A673 (cell line): ENCODE measurements around the gene ZBTB20. TPM values are rescaled to one million over a fixed set of nuclear protein-coding genes. Genes with fewer than 3 reads are reported as not detected.

Experiments used
- BruUV-seq: library from RNA; stranded (reverse); fragments of 400-500 nt; replicated peaks from 2 replicates; lab custom pipeline; 2021; lab: Mats Ljungman, UMichigan
- CTCF ChIA-PET: fragments of 300-600 bp; sonication (Branson Sonifier 250); formaldehyde crosslinking; loops from one replicate; lab custom pipeline; 2022; ENCODE audit warnings: antibody characterized with exemption; lab: Charles Lee
- POLR2A ChIA-PET: fragments of 300-600 bp; sonication (Branson Sonifier 250); formaldehyde crosslinking; loops from one replicate; lab custom pipeline; 2022; ENCODE audit warnings: antibody characterized with exemption; ENCODE audit not compliant: low non-redundant PET; lab: Charles Lee
- DNase-seq: peaks from one replicate; pipeline ENCODE4 v3.0.0-alpha.2; 2015; ENCODE audit warnings: low spot score
- H3K27ac ChIP-seq: fragments of 200-600 bp; sonication (generic); 2 replicates; pipeline ENCODE4 v1.5.1; 2016; ENCODE audit warnings: mixed run types, low read depth, mild to moderate bottlenecking, mixed read lengths, antibody characterized with exemption, low read length; ENCODE audit not compliant: poor library complexity, severe bottlenecking
- H3K27me3 ChIP-seq: fragments of 200-600 bp; sonication (generic); replicated peaks from 2 replicates; pipeline ENCODE4 v1.6.1; 2017; ENCODE audit warnings: mixed run types, low read depth, mild to moderate bottlenecking, mixed read lengths, antibody characterized with exemption, low read length; ENCODE audit not compliant: insufficient read depth, poor library complexity
- H3K36me3 ChIP-seq: fragments of 200-600 bp; sonication (generic); 2 replicates; pipeline ENCODE4 v1.6.1; 2016; ENCODE audit warnings: mixed run types, mild to moderate bottlenecking, mixed read lengths, antibody characterized with exemption, low read length; ENCODE audit not compliant: insufficient read depth, poor library complexity, severe bottlenecking
- H3K4me1 ChIP-seq: fragments of 200-600 bp; sonication (generic); 2 replicates; pipeline ENCODE4 v1.6.1; 2017; ENCODE audit warnings: mixed run types, mild to moderate bottlenecking, mixed read lengths, antibody characterized with exemption, low read length; ENCODE audit not compliant: insufficient read depth, poor library complexity, severe bottlenecking
- H3K4me3 ChIP-seq: fragments of 200-600 bp; sonication (generic); 2 replicates; pipeline ENCODE4 v1.5.1; 2016; ENCODE audit warnings: low read depth, mixed run types, mild to moderate bottlenecking, mixed read lengths, low read length; ENCODE audit not compliant: poor library complexity, severe bottlenecking
- H3K9me3 ChIP-seq: fragments of 200-600 bp; sonication (generic); 2 replicates; pipeline ENCODE4 v1.6.1; 2016; ENCODE audit warnings: mixed run types, low read depth, mild to moderate bottlenecking, mixed read lengths, antibody characterized with exemption, low read length; ENCODE audit not compliant: poor library complexity, severe bottlenecking
- CTCF ChIP-seq: fragments of 300-800, 200-600 bp; sonication (generic); conservative IDR thresholded peaks from 2 replicates; pipeline ENCODE4 v1.5.1; 2017; ENCODE audit warnings: low read depth, mild to moderate bottlenecking, antibody characterized with exemption, low read length, moderate library complexity, mixed read lengths
- EZH2 ChIP-seq: fragments of 200-600 bp; sonication (generic); IDR thresholded peaks from 2 replicates; pipeline ENCODE4 v1.6.1; 2017; ENCODE audit warnings: borderline replicate concordance, low read depth, mild to moderate bottlenecking, mixed read lengths, antibody characterized with exemption, low read length; ENCODE audit not compliant: poor library complexity, severe bottlenecking
- intact Hi-C: fragments of 100-400 bp; cut with micrococcal nuclease; formaldehyde crosslinking; loops from one replicate; pipeline ENCODE4 v1.10.0; 2022; ENCODE audit not compliant: unreplicated experiment
- total RNA-seq: library from RNA; stranded (reverse); gene quantifications from 2 replicates; pipeline ENCODE4 v1.2.3, GENCODE V29; 2021

Gene ZBTB20
- total RNA-seq, 1 experiment from 2014 or later: 13.5 TPM

- no peak for DNase-seq
- H3K27me3 ChIP-seq: no peaks in the 10 kb centered on the region
- no peaks in the 10 kb centered on the region for H3K4me1 ChIP-seq
- CTCF ChIA-PET: no interaction called here
- POLR2A ChIA-PET: no interaction called here
- intact Hi-C loops: no loop called here
- H3K9me3 ChIP-seq: no peaks in the 10 kb centered on the region
- no peaks in the 10 kb centered on the region for H3K36me3 ChIP-seq
- H3K27ac ChIP-seq: no peak overlapping the region
- H3K4me3 ChIP-seq: no peak overlapping the region
- TF ChIP-seq CTCF (no peak), EZH2 (no peak)
- no TSS peak for BruUV-seq
These were observed 390.4 kb downstream of the ZBTB20 start for GRCh38 chr3:114756506-114757279.

GRCh38 chr3:114746502-114746901 is 400.6 kb downstream of the ZBTB20 start:
- Histone ChIP-seq H3K9me3 (no peaks in the 10 kb centered on the region), H3K4me1 (no peaks in the 10 kb centered on the region), H3K4me3 (no peak overlapping the region), H3K27ac (no peak overlapping the region), H3K36me3 (no peaks in the 10 kb centered on the region), H3K27me3 (no peaks in the 10 kb centered on the region)
- TF ChIP-seq EZH2 (no peak), CTCF (no peak)
- intact Hi-C loops: no loop called here
- CTCF ChIA-PET: no interaction called here
- BruUV-seq: no TSS peak
- POLR2A ChIA-PET: no interaction called here
- DNase-seq: no peak

- Histone ChIP-seq H3K27me3 (no peaks in the 10 kb centered on the region), H3K4me1 (no peaks in the 10 kb centered on the region), H3K4me3 (no peak overlapping the region), H3K27ac (no peak overlapping the region), H3K36me3 (no peaks in the 10 kb centered on the region), H3K9me3 (no peaks in the 10 kb centered on the region)
- TF ChIP-seq CTCF (no peak), EZH2 (no peak)
- DNase-seq: no peak
- intact Hi-C loops: no loop called here
- CTCF ChIA-PET: no interaction called here
- POLR2A ChIA-PET: no interaction called here
- BruUV-seq: no TSS peak
These were observed 401.5 kb downstream of the ZBTB20 start for GRCh38 chr3:114745322-114746240.
